Measurements from ENCODE around the gene PCDHGC4.

Gene PCDHGC4

DNA sequence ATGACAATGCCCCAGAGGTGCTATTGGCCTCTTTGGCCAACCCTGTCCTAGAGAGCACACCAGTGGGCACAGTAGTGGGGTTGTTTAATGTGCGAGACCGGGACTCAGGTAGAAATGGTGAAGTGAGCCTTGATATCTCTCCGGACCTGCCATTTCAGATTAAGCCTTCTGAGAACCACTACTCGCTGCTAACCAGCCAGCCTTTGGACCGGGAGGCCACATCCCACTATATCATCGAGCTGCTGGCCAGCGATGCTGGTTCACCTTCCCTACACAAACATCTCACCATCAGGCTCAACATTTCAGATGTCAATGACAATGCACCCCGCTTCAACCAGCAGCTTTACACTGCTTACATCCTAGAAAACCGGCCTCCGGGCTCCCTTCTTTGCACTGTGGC lies 5.4 kb downstream of the PCDHGC4 start:
- DNase-seq (ENCODE audit: low read depth), result no peak

DNA sequence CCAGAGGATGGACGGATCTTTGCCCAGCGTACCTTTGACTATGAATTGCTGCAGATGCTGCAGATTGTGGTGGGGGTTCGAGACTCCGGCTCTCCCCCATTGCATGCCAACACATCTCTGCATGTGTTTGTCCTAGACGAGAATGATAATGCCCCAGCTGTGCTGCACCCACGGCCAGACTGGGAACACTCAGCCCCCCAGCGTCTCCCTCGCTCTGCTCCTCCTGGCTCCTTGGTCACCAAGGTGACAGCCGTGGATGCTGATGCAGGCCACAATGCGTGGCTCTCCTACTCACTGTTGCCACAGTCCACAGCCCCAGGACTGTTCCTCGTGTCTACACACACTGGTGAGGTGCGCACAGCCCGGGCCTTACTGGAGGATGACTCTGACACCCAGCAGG lies 5.9 kb downstream of the PCDHGC4 start:
- DNase-seq (ENCODE audit: low read depth), result no peak

DNA sequence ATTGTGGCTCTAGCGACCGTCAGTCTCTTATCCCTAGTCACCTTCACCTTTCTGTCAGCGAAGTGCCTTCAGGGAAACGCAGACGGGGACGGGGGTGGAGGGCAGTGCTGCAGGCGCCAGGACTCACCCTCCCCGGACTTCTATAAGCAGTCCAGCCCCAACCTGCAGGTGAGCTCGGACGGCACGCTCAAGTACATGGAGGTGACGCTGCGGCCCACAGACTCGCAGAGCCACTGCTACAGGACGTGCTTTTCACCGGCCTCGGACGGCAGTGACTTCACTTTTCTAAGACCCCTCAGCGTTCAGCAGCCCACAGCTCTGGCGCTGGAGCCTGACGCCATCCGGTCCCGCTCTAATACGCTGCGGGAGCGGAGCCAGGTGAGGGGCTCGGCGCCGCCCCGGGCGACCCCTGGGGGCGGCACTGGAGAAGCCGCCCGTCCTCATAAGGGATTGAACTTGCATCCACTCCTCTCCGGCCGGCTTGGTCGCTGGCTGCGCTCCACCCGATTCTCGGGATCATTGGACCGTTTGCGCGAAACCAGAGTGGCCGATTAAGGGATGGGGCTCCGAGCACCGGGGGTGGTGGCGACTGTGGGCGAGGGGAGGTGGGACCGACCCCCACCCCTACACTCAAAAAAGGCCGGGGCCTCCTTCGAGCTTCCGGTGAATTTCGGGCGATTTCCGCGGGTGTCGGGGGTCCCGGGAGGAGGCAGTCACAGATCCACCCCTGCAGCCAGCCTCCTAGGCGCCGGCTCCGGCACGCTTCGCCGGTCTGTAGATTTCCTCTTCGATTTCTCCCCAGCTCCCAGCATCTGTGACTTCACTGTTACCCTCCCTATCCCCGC lies 6.7 kb downstream of the PCDHGC4 start:
- no peak for DNase-seq (ENCODE audit: low read depth)

DNA sequence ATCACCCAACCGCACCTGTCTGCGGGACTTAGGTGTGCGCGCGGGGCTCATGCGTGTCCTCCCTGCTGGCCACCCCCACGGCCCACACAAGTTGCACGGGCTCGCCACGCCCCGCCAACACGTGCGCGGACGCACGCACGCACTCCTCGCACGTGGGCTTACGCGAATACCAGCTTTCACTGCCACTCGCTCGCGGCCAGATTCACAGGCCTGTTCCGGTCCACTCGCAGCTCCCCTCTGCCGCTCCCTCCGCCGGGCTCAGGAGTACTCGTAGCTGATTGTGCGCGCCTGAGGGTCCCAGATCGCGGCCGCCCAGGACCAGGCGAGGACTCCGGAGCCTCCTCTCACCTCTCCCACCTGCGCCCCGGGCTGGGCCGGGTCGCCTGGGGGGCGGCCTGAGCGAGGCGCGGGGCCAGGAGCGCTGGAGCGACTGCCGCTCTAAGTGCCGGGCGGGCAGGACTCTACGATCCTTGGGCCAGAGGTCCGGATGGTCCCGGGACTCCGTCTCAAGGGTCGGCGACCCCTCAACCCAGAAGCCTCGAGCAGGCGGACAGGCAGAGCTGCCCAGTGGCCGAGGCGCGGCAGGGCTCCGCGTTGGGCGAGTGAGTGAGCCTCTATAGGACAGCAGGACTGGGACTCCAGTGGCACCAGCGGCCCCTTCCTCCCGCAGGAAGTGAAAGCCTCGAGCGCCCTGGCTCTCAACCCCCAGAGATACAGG lies 7.5 kb downstream of the PCDHGC4 start:
- no peak for DNase-seq (ENCODE audit: low read depth)

DNA sequence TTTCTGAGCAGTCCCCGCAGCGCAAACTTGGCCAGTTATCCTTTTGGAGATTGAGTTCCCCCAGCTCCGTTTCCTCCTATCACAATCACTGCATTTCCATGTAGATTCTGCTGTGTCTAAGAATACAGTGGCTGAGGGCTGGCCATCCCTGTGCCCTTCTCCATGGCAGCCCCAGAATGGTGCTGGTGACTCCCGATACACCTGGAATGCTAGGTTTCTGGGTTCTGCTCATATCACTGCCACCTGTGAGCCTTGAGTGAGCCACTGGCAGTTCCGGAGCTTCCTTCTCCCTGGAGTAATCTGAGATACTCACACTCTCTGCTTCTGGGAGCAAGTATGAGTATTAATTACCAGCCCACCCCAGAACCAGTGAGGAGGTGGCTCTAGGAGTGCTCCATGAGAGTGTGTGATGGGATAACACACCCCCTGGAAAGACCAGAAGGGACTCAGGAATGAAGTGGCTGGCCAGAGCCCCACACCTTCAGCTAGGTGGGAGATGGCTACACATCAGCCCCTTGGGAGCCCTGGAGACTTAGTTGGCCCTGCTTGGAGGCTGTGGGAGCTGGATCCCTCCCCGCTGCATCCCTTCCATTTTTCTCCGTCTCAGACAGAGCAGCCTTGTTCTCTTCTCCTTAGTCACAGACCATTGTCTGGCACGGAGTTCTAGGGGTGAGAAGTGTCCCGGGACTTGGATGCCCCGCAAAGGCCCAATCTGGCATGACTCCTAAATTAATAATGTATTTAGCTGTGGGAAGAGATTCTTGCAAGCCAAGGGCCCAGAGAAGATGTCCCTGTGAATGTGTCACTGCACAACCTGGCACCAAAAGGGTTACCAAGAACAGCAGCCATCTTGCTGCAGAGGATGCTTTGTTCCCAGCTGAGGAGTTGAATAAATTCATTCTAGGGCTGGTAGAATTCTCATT lies 8.9 kb downstream of the PCDHGC4 start:
- no peak for DNase-seq (ENCODE audit: low read depth)

DNA sequence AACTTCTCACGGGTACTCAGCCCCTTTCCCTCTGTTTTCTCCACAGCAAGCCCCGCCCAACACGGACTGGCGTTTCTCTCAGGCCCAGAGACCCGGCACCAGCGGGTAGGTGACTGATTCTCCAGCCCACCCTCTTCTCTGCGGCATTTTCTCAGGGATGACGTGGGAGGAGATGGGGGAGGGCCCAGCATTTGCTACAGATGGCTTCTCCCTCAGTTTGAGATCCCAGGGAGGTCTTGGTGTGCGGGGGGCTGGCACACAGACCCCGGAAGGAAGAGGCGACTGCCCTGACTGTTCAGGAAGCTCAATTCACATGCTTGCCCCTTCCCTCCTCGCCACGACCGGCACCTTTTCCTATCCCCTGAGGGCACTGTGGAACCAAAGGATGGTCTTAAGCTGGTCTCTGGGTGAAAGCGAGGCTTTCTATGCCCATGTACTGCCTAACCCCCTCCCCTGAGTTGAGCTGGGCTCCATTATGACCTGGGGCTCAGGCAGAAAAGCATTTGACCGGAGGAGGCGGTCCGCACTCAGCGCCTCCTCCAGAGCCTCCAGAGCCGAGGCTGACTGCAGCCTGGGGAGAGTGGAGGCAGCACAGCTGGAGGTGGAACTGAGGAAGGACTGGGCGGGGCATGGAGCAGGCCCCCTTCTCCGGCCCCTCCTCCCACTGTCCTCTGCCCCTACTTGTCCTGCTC lies 10.1 kb downstream of the PCDHGC4 start:
- no peak for DNase-seq (ENCODE audit: low read depth)

DNA sequence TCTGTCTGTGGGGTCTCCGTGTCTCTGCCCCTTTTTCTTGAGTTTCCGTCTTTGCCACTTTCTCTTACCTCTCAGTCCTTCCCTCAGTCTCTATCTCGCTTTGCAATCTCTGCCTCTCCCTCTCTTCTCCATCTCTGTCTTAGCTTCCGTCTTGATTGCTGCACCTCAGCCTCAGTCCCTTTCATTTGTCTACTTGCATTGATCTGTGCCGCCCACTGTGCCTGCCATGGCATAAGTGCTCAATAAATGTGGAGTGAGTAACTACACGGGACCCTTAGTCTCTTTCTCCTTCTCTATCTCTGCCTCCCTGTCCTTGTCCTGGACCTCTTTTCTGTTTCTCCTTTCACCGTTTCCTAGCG lies 10.6 kb downstream of the PCDHGC4 start:
- DNase-seq (ENCODE audit: low read depth), result no peak

DNA sequence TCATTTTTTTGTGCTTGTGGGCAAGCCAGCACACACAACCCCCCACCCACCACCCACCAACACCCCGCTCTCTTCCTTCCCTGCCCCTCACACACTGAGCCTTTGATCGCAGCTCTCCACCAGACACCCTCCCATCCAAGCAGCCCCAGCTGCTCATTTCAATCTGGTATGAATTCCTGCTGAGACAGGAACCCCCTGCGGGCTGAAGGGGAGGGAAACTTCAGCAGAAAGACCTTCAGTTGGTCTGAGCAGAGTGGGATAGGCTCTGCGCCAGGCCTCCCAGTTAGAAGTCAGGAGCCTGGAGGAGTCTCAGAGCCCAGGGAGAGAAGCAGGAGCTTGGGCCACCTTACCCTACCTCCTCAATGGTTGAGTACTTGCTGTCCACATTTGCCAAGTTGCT lies 11.2 kb downstream of the PCDHGC4 start:
- no peak for DNase-seq (ENCODE audit: low read depth)

DNA sequence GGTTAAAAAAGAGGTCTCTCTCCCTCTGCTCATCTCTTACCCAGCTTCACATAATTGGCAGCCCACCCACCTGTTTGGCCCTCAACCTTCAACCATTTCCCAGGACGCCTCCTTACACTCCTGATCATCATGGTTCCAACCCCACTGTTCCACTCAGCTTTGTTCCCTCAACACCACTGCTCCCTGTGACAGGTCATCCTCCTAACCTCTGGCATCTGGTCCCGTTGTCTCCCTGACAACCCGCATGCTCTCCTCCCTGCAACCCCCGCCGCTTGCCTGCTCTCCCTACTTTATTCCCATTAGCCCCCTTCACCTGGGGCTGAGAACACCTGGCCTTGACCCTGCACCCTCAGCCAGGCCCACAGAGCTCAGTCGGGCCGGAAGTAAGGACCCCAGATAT lies 16.9 kb downstream of the PCDHGC4 start:
- DNase-seq (ENCODE audit: low read depth), result no peak

DNA sequence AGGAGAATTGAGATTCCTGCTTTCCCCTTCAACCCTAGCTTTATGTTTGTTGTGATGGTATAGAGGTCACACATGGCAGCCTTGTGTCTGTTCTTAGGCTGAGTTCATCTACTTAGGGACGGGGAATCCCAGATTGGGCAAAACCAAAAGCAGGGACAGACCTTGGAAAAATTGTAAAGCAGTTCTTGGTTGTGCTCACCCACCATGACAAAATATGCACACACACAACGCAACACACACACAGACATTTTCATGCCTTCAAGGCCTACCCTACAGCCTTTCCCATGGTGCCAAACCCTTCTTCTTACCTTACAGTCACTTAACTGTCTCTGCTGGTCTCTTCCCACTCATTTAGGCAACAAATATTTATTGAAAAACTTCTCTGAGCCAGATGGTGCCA lies 18.9 kb downstream of the PCDHGC4 start:
- no peak for DNase-seq (ENCODE audit: low read depth)

DNA sequence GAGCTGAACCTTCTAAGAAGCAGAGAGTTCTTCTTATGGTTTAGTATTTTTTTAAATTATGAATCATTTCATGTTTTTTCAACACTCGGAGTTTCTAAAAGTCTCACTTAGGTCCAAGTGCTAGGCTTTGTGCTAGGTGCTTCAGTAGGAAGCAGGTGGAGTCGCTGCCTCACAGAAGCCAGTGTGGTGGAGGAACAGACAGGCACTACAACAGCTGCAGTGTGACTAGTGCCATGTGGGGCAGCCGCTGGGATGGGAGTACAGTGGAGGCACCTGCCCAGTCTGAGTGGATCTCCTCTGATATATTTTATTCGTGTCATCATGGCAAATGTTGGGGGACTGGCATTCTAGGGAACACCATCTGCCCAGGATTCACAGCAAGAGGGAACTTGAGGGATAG lies 19.4 kb downstream of the PCDHGC4 start:
- no peak for DNase-seq (ENCODE audit: low read depth)

DNA sequence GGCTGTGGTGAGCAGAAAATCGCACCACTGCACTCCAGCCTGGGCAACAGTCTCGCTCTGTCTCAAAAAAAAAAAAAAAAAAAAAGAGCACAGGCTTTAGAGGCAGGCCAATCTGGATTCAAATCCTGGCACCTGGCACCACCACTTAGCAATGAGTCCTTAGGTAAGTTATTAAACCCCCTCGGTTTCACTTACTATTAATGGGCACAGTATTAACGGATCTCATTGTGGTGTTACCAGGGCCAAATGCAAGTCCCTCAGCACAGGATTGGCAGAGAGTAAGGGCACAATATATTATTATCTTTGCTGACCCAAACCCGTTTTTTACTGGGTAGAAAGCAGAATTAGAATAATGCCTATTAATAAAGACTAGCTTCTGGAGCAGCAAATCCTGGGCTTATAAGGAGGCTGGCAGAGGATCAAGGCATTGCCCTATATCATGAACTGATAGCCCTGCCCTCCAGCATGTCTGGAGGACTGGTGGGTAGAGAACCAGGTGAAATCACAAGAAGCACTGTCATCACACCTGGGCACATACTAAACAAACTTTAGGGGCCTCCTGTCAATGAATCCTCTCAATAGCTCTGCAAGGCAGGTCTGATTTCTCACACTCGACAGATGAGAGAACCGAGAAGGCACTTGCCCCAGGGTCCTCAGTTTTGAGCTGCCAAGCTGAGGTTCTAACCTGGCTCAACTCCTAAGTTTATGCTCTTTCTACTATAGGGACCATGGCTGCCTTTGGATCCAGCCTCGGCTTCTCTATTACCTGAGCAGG lies 21.7 kb downstream of the PCDHGC4 start:
- no peak for DNase-seq (ENCODE audit: low read depth)

DNA sequence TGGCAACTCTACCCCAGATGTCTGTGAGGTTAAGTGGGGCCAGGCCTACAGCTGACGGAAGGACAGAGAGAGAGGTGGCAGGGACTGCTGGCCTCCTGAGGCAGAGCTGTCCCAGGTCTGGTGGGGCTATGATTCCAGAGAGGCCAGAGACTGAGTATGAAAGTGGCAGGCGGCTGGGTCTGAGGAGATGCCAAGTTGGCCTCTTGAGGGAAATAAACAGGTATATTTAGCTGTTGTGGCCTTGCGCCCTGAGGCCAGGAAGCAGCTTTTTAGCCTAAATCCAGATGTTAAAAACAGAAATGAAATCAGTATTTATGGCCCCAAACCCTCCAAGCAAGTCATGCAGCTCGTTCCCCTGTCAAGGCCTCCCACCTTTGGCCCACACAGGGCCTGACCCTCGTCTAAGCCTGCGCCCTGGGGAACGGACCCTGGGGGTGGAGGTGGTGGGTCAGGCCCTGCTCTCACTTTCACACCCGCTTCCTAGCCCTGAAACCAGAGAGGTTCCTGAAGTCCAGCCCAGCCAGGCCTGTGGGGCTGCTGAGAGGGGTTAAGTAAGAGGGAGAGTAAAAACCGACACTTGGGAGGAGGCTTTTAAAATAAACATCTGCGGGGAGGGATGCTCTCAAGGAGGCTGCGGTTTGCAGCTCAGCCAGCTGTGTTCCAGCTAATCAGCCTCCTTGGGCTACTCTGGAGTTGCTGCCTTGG lies 22.7 kb downstream of the PCDHGC4 start:
- no peak for DNase-seq (ENCODE audit: low read depth)

DNA sequence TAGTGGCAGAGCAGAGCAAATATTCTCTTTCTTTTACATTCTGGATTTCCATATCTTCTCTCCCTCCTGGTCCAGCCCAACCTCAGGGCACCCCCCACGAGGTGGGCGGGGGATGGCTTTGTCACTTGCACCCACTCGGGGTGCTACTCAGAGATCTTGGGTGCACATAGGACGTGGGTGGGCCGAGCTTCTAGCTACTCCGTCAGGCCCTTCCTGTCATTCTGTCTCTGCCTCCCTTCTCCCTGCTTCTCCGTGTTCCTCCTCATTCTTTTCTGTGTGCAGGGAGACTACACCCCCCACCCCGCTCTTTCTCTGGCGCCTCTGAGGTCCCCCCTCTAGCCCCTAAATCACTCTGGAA lies 23.6 kb downstream of the PCDHGC4 start:
- DNase-seq (ENCODE audit: low read depth), result no peak

DNA sequence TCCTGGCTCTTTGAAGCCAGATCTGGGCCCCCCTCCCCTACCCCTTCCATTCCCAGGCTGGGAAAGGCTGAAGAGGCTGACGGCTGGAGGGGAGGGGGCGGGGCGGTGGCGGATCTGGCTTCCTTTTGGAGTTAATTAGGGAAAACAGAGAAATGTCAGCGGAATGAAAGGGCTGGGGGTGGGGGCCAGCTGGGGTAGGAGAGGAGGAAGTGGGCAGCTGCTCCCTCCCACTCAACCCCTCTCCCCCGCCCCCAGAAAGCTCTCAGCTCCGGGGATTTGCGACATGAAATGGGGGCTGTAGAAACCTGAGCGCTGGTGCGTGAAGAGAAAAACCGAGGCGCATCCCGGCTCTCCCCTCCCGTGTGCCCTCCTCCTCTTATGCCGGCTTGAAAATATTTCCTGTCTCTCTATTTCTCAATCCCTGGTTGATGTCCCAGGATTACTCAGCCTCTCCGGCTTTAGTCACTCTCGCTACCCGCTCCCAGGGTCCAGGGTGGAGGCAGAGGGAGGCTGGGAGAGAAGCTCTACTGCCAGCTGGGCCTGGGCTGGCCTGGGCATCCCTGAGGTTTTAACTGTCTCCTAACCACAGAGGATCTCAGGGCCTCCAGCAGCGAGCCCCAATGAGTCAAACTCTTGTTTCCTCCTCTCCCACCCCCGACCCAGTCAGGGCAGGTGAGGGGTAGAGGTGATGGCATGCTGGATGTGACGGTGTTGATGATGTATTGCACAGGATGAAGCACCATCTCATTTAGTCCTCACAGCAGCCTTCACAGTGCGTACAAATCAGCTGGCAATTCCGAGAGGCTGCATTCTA lies 24.2 kb downstream of the PCDHGC4 start:
- DNase-seq (ENCODE audit: low read depth), result no peak

DNA sequence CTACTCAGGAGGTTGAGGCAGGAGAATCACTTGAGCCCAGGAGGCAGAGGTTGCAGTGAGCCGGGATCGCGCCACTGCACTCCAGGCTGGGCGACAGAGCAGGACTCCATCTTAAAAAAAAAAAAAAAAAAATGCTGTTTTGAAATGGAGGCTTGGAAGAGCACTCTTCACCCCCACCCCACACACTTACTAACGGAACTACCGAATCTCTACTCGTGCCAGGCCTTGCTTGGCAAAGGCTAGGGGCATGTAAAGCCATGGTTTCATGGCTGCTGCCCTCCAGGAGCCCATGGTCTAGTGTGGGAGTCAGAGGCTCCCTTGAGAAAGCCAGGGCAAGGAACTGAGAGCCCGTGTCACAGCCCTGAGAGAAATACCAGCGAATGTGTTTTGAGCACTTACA lies 25.3 kb downstream of the PCDHGC4 start:
- DNase-seq (ENCODE audit: low read depth), result no peak

DNA sequence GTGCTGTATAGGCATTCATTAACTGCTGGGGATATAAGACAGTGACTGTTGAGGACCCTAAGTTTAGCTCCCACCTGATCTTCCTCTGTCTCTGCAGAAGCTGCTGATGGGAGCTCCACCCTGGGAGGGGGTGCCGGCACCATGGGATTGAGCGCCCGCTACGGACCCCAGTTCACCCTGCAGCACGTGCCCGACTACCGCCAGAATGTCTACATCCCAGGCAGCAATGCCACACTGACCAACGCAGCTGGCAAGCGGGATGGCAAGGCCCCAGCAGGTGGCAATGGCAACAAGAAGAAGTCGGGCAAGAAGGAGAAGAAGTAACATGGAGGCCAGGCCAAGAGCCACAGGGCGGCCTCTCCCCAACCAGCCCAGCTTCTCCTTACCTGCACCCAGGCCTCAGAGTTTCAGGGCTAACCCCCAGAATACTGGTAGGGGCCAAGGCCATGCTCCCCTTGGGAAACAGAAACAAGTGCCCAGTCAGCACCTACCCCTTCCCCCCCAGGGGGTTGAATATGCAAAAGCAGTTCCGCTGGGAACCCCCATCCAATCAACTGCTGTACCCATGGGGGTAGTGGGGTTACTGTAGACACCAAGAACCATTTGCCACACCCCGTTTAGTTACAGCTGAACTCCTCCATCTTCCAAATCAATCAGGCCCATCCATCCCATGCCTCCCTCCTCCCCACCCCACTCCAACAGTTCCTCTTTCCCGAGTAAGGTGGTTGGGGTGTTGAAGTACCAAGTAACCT lies 26.2 kb downstream of the PCDHGC4 start:
- no peak for DNase-seq (ENCODE audit: low read depth)

DNA sequence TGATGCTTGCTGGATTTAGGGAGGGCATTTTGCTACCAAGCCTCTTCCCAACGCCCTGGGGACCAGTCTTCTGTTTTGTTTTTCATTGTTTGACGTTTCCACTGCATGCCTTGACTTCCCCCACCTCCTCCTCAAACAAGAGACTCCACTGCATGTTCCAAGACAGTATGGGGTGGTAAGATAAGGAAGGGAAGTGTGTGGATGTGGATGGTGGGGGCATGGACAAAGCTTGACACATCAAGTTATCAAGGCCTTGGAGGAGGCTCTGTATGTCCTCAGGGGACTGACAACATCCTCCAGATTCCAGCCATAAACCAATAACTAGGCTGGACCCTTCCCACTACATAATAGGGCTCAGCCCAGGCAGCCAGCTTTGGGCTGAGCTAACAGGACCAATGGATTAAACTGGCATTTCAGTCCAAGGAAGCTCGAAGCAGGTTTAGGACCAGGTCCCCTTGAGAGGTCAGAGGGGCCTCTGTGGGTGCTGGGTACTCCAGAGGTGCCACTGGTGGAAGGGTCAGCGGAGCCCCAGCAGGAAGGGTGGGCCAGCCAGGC lies 27.0 kb downstream of the PCDHGC4 start:
- no peak for DNase-seq (ENCODE audit: low read depth)
